DND-41 (cell line): ENCODE results near the gene ATF6.

Experiments
- ATAC-seq: fragments of 200-7000 bp; cut with Tn5 transposase; 3 replicates; pipeline ENCODE4 v1.9.1; 2021; ENCODE audit warnings: low read depth; ENCODE audit not compliant: insufficient read depth
- DNase-seq: peaks from one replicate; pipeline ENCODE4 v3.0.0-alpha.2; 2020
- H2AFZ ChIP-seq: 2 replicates; pipeline ENCODE4 v1.6.0; 2012; ENCODE audit warnings: low read depth, low read length
- H3K27ac ChIP-seq: 2 replicates; pipeline ENCODE4 v1.5.1; 2012; ENCODE audit warnings: low read length, inconsistent platforms
- H3K27me3 ChIP-seq: fragments of 200-600 bp; sonication (generic); 2 replicates; pipeline ENCODE4 v1.6.0; 2012; ENCODE audit warnings: low read length, mild to moderate bottlenecking, inconsistent platforms; ENCODE audit not compliant: insufficient read depth, poor library complexity
- H3K36me3 ChIP-seq: 2 replicates; pipeline ENCODE4 v1.5.1; 2012; ENCODE audit warnings: low read length, inconsistent platforms; ENCODE audit not compliant: insufficient read depth
- H3K4me1 ChIP-seq: 2 replicates; pipeline ENCODE4 v1.5.1; 2012; ENCODE audit warnings: mild to moderate bottlenecking, low read length; ENCODE audit not compliant: insufficient read depth
- H3K4me2 ChIP-seq: 2 replicates; pipeline ENCODE4 v1.6.0; 2012; ENCODE audit warnings: mild to moderate bottlenecking, moderate library complexity, low read length, inconsistent platforms; ENCODE audit not compliant: insufficient read depth
- H3K4me3 ChIP-seq, 2 experiments: fragments of 200-600 bp in 1 of 2; shearing (Covaris generic) in 1 of 2; 2 replicates each; pipeline ENCODE4 v1.5.1; 2012 to 2016; ENCODE audit warnings: inconsistent platforms in 2 of 2, low read length in 2 of 2, mild to moderate bottlenecking in 2 of 2, low read depth in 1 of 2, moderate library complexity in 1 of 2
- H3K79me2 ChIP-seq: 2 replicates; pipeline ENCODE4 v1.6.0; 2012; ENCODE audit warnings: low read length, inconsistent platforms; ENCODE audit not compliant: insufficient read depth
- H3K9ac ChIP-seq: 2 replicates; pipeline ENCODE4 v1.6.0; 2012; ENCODE audit warnings: low read depth, mild to moderate bottlenecking, inconsistent platforms, low read length, moderate library complexity
- H3K9me3 ChIP-seq: 2 replicates; pipeline ENCODE4 v1.5.1; 2012; ENCODE audit warnings: low read length, moderate library complexity, mild to moderate bottlenecking, inconsistent platforms; ENCODE audit not compliant: insufficient read depth, severe bottlenecking
- H4K20me1 ChIP-seq: 2 replicates; pipeline ENCODE4 v1.6.0; 2012; ENCODE audit warnings: low read length; ENCODE audit not compliant: insufficient read depth
- EZH2 ChIP-seq: IDR thresholded peaks from 3 replicates; pipeline ENCODE4 v1.6.1; 2012; ENCODE audit warnings: borderline replicate concordance, low read depth, mild to moderate bottlenecking, moderate library complexity, low read length, inconsistent platforms; ENCODE audit not compliant: severe bottlenecking
- TF ChIP-seq, protein P1 (sequence below): IDR thresholded peaks from 2 replicates; pipeline ENCODE4 v1.5.1; 2012; ENCODE audit warnings: borderline replicate concordance, low read length, moderate library complexity, mild to moderate bottlenecking; ENCODE audit not compliant: poor library complexity, severe bottlenecking; ENCODE audit errors: extremely low read depth

Gene ATF6

DNA sequence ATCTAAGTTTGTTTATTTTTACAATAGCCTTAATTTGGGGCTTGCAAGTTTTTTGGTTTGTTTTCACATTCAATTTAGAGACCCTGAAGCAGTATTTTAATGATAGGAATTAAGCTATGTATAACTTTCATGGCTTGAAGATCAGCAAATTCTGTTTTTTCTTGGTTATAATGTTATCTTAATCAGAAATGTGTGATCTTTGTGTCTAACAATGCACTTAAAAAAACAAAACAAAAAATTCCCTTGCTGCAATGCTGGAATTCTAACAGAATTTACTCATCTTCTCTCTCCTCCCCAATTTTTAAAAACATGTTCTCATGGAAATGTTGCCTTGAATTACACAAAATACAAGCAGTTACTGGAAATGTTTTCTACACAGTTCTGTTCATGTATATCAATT is 144.5 kb downstream of the ATF6 start:
- Histone ChIP-seq H3K9ac (no peak overlapping the region), H3K27me3 (no peaks in the 10 kb centered on the region), H4K20me1 (no peaks in the 10 kb centered on the region), H3K4me2 (no peak overlapping the region), H3K36me3 (peaks cover 27% of the 10 kb centered on the region; the same call in 1 of the 2 replicates), H3K27ac (no peak overlapping the region), H2AFZ (no peak overlapping the region), H3K79me2 (no peaks in the 10 kb centered on the region), H3K4me1 (no peaks in the 10 kb centered on the region), H3K9me3 (no peaks in the 10 kb centered on the region), H3K4me3 (no peak overlapping the region)
- TF ChIP-seq, protein P1, sequence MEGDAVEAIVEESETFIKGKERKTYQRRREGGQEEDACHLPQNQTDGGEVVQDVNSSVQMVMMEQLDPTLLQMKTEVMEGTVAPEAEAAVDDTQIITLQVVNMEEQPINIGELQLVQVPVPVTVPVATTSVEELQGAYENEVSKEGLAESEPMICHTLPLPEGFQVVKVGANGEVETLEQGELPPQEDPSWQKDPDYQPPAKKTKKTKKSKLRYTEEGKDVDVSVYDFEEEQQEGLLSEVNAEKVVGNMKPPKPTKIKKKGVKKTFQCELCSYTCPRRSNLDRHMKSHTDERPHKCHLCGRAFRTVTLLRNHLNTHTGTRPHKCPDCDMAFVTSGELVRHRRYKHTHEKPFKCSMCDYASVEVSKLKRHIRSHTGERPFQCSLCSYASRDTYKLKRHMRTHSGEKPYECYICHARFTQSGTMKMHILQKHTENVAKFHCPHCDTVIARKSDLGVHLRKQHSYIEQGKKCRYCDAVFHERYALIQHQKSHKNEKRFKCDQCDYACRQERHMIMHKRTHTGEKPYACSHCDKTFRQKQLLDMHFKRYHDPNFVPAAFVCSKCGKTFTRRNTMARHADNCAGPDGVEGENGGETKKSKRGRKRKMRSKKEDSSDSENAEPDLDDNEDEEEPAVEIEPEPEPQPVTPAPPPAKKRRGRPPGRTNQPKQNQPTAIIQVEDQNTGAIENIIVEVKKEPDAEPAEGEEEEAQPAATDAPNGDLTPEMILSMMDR, result no peak
- TF ChIP-seq EZH2, result no peak
- DNase-seq (no peak), ATAC-seq (no peak)

DNA sequence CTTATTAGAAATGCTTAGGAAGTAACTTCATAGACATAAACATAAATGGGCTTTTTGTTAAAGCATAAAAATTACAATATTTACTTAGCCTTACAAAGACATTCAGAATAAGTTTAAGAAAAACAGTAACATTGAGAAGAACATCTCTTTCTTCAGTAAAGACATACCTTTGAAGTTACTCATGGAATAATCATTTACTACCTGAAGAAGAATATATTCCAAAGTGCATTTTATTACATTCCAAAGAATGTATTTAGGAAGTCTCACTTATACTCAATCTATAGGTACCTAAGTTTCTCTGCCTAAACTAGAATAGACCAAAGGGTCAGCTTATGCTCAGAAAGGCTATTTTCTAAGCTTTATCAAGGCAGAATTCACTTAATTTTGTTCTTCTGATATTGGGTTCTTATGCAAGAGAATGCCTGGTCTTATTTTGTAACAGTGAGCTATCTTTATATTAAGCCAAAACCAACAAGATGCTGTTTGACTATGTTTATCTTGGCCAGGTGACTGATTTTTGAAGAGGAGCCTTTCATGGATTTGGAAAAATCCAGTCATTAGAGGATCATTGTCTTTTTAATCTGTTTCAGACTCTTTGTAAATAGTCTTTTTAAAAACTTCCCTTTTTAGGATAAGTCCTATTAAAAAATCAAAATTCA is 147.5 kb downstream of the ATF6 start:
- H3K4me3 ChIP-seq, result no peak overlapping the region
- no peak overlapping the region for H3K27ac ChIP-seq
- no peaks in the 10 kb centered on the region for H3K9me3 ChIP-seq
- H3K79me2 ChIP-seq, result no peaks in the 10 kb centered on the region
- no peak overlapping the region for H3K4me2 ChIP-seq
- DNase-seq (no peak), ATAC-seq (no peak)
- H3K27me3 ChIP-seq, result no peaks in the 10 kb centered on the region
- no peak overlapping the region for H2AFZ ChIP-seq
- H3K9ac ChIP-seq, result no peak overlapping the region
- TF ChIP-seq, protein P1, result no peak
- TF ChIP-seq EZH2, result no peak
- H3K4me1 ChIP-seq, result peaks cover 2% of the 10 kb centered on the region
- H4K20me1 ChIP-seq, result no peaks in the 10 kb centered on the region
- peaks cover 38% of the 10 kb centered on the region for H3K36me3 ChIP-seq

DNA sequence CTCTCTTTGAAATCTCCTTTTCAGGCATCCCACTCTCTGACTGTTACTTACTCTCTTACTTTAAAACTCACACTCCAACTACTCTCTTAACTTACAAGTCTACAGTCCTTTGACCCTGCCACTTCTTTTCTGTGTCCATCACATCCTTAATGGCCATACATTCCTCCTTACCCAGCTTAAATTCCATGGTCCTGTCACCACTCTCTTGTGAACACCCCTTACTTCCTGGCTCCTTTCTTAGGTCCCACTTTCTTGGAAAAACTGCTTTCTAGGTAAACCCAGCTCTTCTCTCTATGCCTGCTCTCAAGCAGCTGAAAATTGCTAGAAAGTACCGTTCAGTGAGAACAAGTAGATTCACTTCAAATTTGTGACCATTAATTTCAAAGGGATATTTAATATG is 148.5 kb downstream of the ATF6 start:
- H3K79me2 ChIP-seq, result no peaks in the 10 kb centered on the region

More for the DNA sequence above, 148.5 kb downstream of the ATF6 start:
- DNase-seq (no peak), ATAC-seq (no peak)
- Histone ChIP-seq H3K27me3 (no peaks in the 10 kb centered on the region), H2AFZ (no peak overlapping the region), H3K4me1 (peaks cover 12% of the 10 kb centered on the region), H4K20me1 (no peaks in the 10 kb centered on the region), H3K36me3 (peaks cover 35% of the 10 kb centered on the region), H3K27ac (no peak overlapping the region), H3K4me3 (no peak overlapping the region), H3K4me2 (no peak overlapping the region), H3K9ac (no peak overlapping the region), H3K9me3 (no peaks in the 10 kb centered on the region)
- TF ChIP-seq EZH2, result no peak
- TF ChIP-seq, protein P1, result no peak
